ENCODE results near the gene ARL14.
"Not testable (repeated sequence)": the region's sequence is repeated elsewhere in the genome, so short reads cannot be mapped to it uniquely, and the experiment has no call there.

- TF ChIP-seq, protein P1, sequence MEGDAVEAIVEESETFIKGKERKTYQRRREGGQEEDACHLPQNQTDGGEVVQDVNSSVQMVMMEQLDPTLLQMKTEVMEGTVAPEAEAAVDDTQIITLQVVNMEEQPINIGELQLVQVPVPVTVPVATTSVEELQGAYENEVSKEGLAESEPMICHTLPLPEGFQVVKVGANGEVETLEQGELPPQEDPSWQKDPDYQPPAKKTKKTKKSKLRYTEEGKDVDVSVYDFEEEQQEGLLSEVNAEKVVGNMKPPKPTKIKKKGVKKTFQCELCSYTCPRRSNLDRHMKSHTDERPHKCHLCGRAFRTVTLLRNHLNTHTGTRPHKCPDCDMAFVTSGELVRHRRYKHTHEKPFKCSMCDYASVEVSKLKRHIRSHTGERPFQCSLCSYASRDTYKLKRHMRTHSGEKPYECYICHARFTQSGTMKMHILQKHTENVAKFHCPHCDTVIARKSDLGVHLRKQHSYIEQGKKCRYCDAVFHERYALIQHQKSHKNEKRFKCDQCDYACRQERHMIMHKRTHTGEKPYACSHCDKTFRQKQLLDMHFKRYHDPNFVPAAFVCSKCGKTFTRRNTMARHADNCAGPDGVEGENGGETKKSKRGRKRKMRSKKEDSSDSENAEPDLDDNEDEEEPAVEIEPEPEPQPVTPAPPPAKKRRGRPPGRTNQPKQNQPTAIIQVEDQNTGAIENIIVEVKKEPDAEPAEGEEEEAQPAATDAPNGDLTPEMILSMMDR (conservative IDR thresholded peaks at IDR 0.05 in 1 of 2, IDR thresholded peaks at IDR 0.05 in 1 of 2; ENCODE audit: extremely low read depth in 1 of 2, insufficient read depth in 1 of 2, low read depth in 1 of 2, low read length in 2 of 2), result not testable (repeated sequence)
- not testable (repeated sequence) for TF ChIP-seq EZH2 (IDR thresholded peaks at IDR 0.05; ENCODE audit: borderline replicate concordance, low read length)
Observed at GRCh38 chr3:160713144-160713543, 36.2 kb downstream of the ARL14 start.
